Measurements from ENCODE around the gene CAPRIN2. TPM values are rescaled to one million over a fixed set of nuclear protein-coding genes. Genes with fewer than 3 reads are reported as not detected.

CAPRIN2 gene
- total RNA-seq, 1 donor = 18.3 TPM

Other genes with a start within 250 kb of the CAPRIN2 start
- 13.7 TPM for gene IPO8, start 59.1 kb downstream of the CAPRIN2 start, total RNA-seq
- gene TSPAN11, start 171.8 kb upstream of the CAPRIN2 start, total RNA-seq = not detected

All from mononuclear cell (primary cell).